ENCODE results near the gene SAV1. TPM values are rescaled to one million over a fixed set of nuclear protein-coding genes. Genes with fewer than 3 reads are reported as not detected.
A peak's percentile ranks its signal among the peaks of the same experiment; 100 is the strongest.

The SAV1 gene
- total RNA-seq, 2 donors from 2014 or later = 25.4 to 29.7 TPM

DNA sequence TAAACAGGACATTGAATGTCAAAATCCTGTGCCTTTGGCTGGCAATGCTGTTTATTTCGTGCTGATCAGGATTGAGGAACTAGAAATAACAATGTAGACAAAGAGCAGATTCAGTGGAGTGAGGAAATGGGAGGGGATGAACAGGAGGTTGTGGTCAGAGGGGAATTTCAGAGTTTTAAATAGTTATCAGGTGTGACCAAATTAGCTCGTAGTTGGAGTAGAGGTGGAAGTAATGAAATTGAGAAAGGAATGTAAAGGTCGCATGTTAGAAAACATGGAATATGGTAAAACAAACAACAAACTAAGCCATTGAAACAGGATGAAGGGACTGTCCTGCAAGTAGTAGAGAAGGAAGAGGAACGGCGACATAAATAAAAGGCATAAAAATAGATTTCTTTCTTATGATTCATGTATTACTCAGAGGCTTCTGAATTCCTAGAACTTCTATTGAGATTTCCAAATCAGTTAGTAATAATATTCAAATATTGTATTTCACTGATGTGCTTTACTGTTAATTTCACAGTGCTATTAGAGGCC lies 9.5 kb upstream of the SAV1 start:
- Histone ChIP-seq H3K27ac (peak overlapping the region in 1 of 2 donors; percentile 20), H3K36me3 (no peaks in the 10 kb centered on the region), H3K9me3 (no peaks in the 10 kb centered on the region), H3K4me3 (no peak overlapping the region), H3K4me1 (peaks cover 0 to 16% of the 10 kb centered on the region in 2 donors), H3K27me3 (no peaks in the 10 kb centered on the region)
- DNase-seq (ENCODE audit: low spot score) = no peak
- TF ChIP-seq, protein P1, sequence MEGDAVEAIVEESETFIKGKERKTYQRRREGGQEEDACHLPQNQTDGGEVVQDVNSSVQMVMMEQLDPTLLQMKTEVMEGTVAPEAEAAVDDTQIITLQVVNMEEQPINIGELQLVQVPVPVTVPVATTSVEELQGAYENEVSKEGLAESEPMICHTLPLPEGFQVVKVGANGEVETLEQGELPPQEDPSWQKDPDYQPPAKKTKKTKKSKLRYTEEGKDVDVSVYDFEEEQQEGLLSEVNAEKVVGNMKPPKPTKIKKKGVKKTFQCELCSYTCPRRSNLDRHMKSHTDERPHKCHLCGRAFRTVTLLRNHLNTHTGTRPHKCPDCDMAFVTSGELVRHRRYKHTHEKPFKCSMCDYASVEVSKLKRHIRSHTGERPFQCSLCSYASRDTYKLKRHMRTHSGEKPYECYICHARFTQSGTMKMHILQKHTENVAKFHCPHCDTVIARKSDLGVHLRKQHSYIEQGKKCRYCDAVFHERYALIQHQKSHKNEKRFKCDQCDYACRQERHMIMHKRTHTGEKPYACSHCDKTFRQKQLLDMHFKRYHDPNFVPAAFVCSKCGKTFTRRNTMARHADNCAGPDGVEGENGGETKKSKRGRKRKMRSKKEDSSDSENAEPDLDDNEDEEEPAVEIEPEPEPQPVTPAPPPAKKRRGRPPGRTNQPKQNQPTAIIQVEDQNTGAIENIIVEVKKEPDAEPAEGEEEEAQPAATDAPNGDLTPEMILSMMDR (IDR thresholded peaks at IDR 0.05) = no peak

DNA sequence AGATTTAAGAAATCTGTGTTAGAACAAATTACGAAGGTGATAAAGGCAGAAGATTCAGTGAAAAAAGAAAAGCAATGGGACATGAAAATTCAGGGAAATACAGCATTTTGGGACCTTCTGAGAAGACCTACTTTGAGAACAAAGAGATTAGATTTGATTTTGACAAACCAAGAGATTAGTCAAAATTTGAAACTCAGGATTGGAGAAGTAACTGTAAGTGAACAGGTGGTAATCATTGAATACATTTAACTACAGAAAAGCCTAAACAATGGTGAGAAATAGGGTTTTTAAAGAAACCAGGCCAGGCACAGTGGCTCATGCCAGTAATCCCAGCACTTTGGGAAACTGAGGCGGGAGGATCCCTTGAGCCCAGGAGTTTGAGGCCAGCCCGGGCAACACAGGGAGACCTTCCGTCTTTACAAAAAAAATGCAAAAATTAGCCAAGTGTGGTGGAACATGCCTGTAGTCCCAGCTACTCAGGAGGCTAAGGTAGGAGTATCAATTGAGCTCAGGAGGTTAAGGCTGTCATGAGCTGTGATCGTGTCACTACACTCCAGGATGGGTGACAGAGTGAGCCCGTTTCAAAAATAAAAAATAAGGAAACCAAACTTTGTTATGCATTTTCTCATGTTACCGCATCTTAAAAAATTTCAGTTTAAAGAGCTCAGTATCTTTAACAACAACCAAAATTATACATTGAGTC lies 8.9 kb upstream of the SAV1 start:
- Histone ChIP-seq H3K9me3 (no peaks in the 10 kb centered on the region), H3K4me3 (no peak overlapping the region), H3K36me3 (no peaks in the 10 kb centered on the region), H3K4me1 (peaks cover 0 to 16% of the 10 kb centered on the region in 2 donors), H3K27ac (peak overlapping the region in 1 of 2 donors; percentile 20), H3K27me3 (no peaks in the 10 kb centered on the region)
- TF ChIP-seq, protein P1 (IDR thresholded peaks at IDR 0.05) = no peak
- DNase-seq (ENCODE audit: low spot score) = no peak

DNA sequence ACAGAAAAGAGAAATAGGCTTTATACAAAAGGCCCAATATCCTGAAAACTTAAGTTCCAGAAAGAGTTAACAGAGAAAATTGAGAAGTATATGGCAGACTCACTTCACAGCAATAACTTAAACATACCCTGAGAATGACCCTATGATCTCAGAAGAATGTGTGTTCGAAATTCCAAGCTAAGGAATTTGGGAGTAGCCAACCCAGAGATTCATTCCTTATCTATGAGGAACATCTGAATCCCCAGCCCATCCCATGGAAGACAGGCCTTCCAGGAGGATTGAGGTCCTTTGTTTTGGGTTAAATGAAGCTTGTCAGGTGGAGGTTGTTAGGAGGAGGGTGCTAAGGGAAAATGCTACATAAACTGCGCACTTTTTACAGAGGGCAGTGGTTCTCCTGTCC lies 7.5 kb upstream of the SAV1 start:
- H3K27me3 ChIP-seq = no peaks in the 10 kb centered on the region
- no peak for DNase-seq (ENCODE audit: low spot score)
- no peaks in the 10 kb centered on the region for H3K36me3 ChIP-seq
- H3K27ac ChIP-seq = no peak overlapping the region
- H3K9me3 ChIP-seq = no peaks in the 10 kb centered on the region
- no peak overlapping the region for H3K4me3 ChIP-seq
- peaks cover 0 to 16% of the 10 kb centered on the region in 2 donors for H3K4me1 ChIP-seq
- TF ChIP-seq, protein P1 (IDR thresholded peaks at IDR 0.05) = no peak

DNA sequence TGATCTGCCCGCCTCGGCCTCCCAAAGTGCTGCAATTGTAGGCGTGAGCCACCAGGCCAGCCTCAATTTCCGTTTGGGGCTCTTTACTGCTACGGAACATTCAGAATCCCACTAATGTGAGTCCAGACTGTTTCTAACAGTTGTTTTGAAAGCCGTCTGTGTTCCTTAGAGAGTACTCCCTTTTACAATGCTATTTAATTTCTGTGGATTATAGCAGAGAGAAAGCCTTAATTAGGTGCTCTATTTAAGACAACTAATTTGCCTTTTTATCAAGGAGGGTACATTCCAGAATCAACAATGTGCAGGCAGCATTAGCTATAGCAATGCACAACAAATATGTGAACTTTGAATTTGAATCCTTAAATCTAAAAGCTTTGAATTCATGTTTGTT lies 2.8 kb upstream of the SAV1 start:
- no peak overlapping the region for H3K4me3 ChIP-seq
- no peaks in the 10 kb centered on the region for H3K27me3 ChIP-seq
- no peak for DNase-seq (ENCODE audit: low spot score)
- H3K9me3 ChIP-seq = no peaks in the 10 kb centered on the region
- H3K36me3 ChIP-seq = no peaks in the 10 kb centered on the region
- H3K27ac ChIP-seq = no peak overlapping the region
- TF ChIP-seq, protein P1 (IDR thresholded peaks at IDR 0.05) = no peak
- peaks cover 0 to 18% of the 10 kb centered on the region in 2 donors for H3K4me1 ChIP-seq

DNA sequence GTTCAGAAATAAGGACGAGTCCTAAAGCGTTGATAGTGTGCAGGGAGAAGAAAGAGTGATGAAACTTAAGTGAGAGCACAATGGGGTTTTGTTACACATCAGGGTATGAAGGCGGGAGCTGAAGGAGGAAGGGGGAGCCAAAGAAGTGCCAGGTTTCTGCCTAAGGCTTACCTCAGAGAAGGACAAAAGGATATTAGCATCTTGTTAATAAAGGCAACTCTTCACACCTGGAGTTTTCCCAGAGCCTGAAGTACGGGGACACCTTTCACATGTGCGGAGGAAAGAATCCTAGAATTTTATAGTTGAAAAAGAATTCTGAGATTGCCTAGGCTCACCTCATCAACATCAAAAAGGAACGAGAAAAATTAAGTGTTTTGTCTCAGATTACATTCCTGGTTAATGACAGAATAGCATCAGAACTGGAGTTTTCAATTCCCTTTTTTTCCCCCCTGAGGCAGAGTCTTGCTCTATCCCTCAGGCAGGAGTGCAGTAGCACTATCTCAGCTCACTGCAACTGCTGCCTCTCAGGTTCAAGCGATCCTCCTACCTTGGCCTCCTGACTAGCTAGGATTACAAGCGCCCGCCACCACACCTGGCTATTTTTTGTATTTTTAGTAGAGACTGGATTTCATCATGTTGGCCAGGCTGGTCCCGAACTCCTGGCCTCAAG lies 2.2 kb upstream of the SAV1 start:
- Histone ChIP-seq H3K4me1 (peaks cover 0 to 23% of the 10 kb centered on the region in 2 donors), H3K27me3 (no peaks in the 10 kb centered on the region), H3K4me3 (no peak overlapping the region), H3K9me3 (no peaks in the 10 kb centered on the region), H3K36me3 (no peaks in the 10 kb centered on the region), H3K27ac (no peak overlapping the region)
- DNase-seq (ENCODE audit: low spot score) = no peak
- TF ChIP-seq, protein P1 (IDR thresholded peaks at IDR 0.05) = no peak
